GM23338 (cell line): ENCODE data around the gene TAF6L.

ENCODE experiments used
- CREB1 ChIP-seq: fragments of 250-450 bp; sonication (Bioruptor Pico); IDR thresholded peaks from 2 replicates; pipeline ENCODE4 v1.5.0; 2020; ENCODE audit warnings: low read depth, mild to moderate bottlenecking, moderate library complexity
- EZH2 ChIP-seq: fragments of 200-600 bp; sonication (generic); IDR thresholded peaks from one replicate; pipeline ENCODE4 v1.8.0; 2017; ENCODE audit warnings: antibody characterized with exemption, mild to moderate bottlenecking, low read depth; ENCODE audit not compliant: unreplicated experiment
- EZH2phosphoT487 ChIP-seq: fragments of 200-600 bp; sonication (generic); IDR thresholded peaks from one replicate; pipeline ENCODE4 v1.8.1; 2018; ENCODE audit warnings: antibody characterized with exemption; ENCODE audit not compliant: unreplicated experiment
- JUNB ChIP-seq: IDR thresholded peaks from one replicate; pipeline ENCODE4 v1.6.1; 2016; ENCODE audit warnings: antibody characterized with exemption; ENCODE audit not compliant: unreplicated experiment
- NANOG ChIP-seq: IDR thresholded peaks from 2 replicates; pipeline ENCODE4 v1.6.1; 2016; ENCODE audit warnings: antibody characterized with exemption, borderline replicate concordance
- POLR2AphosphoS5 ChIP-seq: IDR thresholded peaks from 2 replicates; pipeline ENCODE4 v1.6.1; 2016; ENCODE audit warnings: antibody characterized with exemption, low read depth
- REST ChIP-seq: IDR thresholded peaks from one replicate; pipeline ENCODE4 v1.6.1; 2018; ENCODE audit warnings: antibody characterized with exemption; ENCODE audit not compliant: unreplicated experiment
- STAT1 ChIP-seq: IDR thresholded peaks from one replicate; pipeline ENCODE4 v1.6.1; 2016; ENCODE audit warnings: antibody characterized with exemption; ENCODE audit not compliant: unreplicated experiment
- ZNF114 ChIP-seq: fragments of 250-450 bp; sonication (Bioruptor Pico); IDR thresholded peaks from 2 replicates; pipeline ENCODE4 v1.5.0; 2020; ENCODE audit warnings: mild to moderate bottlenecking, moderate library complexity
- ZNF331 ChIP-seq: fragments of 250-450 bp; sonication (Bioruptor Pico); IDR thresholded peaks from 2 replicates; pipeline ENCODE4 v1.5.0; 2020; ENCODE audit warnings: low read depth, mild to moderate bottlenecking, moderate library complexity
- ZNF462 ChIP-seq: fragments of 250-450 bp; sonication (Bioruptor Pico); IDR thresholded peaks from 2 replicates; pipeline ENCODE4 v1.5.0; 2020; ENCODE audit warnings: mild to moderate bottlenecking, moderate library complexity
- TF ChIP-seq, protein P1 (sequence below), 2 experiments: fragments of 200-600 bp in 1 of 2; sonication (generic) in 1 of 2; conservative IDR thresholded peaks; 2 replicates each; pipeline versions ENCODE4 v1.5.1 to v1.6.1; 2016 to 2017; ENCODE audit warnings: antibody characterized with exemption in 2 of 2, low read depth in 2 of 2, mild to moderate bottlenecking in 2 of 2, moderate library complexity in 1 of 2

DNA sequence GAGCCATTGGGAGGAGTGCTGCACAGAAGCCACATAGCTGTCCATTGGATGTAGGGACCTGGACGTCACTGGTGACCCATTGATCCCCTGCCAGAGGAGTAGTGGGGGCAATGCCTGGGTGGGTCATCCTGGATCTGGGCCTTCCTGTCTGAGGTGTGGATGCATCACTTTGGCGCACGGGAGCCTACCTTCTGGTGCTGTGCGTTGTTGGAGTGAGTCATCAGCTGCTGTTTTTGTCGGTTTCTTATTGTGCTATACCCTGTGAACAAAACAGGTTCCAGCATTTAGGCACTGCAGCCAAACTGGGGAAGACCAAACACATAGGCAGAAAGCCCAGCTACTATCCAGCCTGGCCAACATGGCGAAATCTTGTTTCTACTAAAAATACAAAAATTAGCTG lies 3.2 kb downstream of the TAF6L start:
- TF ChIP-seq EZH2: no peak
- TF ChIP-seq, protein P1, sequence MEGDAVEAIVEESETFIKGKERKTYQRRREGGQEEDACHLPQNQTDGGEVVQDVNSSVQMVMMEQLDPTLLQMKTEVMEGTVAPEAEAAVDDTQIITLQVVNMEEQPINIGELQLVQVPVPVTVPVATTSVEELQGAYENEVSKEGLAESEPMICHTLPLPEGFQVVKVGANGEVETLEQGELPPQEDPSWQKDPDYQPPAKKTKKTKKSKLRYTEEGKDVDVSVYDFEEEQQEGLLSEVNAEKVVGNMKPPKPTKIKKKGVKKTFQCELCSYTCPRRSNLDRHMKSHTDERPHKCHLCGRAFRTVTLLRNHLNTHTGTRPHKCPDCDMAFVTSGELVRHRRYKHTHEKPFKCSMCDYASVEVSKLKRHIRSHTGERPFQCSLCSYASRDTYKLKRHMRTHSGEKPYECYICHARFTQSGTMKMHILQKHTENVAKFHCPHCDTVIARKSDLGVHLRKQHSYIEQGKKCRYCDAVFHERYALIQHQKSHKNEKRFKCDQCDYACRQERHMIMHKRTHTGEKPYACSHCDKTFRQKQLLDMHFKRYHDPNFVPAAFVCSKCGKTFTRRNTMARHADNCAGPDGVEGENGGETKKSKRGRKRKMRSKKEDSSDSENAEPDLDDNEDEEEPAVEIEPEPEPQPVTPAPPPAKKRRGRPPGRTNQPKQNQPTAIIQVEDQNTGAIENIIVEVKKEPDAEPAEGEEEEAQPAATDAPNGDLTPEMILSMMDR (conservative IDR thresholded peaks at IDR 0.05; ENCODE audit: low read depth in 2 of 2): no peak
- TF ChIP-seq CREB1 (CRISPR knock-in tag): no peak
- no peak for TF ChIP-seq REST
- TF ChIP-seq ZNF331: no peak
- TF ChIP-seq EZH2phosphoT487: no peak
- TF ChIP-seq ZNF114 (CRISPR knock-in tag): no peak
- no peak for TF ChIP-seq JUNB
- no peak for TF ChIP-seq POLR2AphosphoS5
- TF ChIP-seq STAT1: no peak
- no peak for TF ChIP-seq NANOG
- no peak for TF ChIP-seq ZNF462
